Ovary (tissue), 3 donors: ENCODE results near the gene TPO.

Source experiments
- EP300 ChIP-seq: sonication (generic); formaldehyde crosslinking; IDR thresholded peaks from one replicate; pipeline ENCODE4 v1.6.1; 2017; ENCODE audit warnings: antibody characterized with exemption
- TF ChIP-seq, protein P1 (sequence below), 3 donors: fragments of 450-650 bp in 2 of 3; fragments of 200-600 bp in 1 of 3; IDR thresholded peaks; one replicate each; pipeline versions ENCODE4 v1.5.1 to v1.8.0; 2016 to 2022; ENCODE audit warnings: antibody characterized with exemption in 3 of 3, mild to moderate bottlenecking in 1 of 3
- donor health status: DM: no; HTN: no; CAD: no.

GRCh38 chr2:1494257-1494656, 81.0 kb downstream of the TPO start:
- TF ChIP-seq, protein P1, sequence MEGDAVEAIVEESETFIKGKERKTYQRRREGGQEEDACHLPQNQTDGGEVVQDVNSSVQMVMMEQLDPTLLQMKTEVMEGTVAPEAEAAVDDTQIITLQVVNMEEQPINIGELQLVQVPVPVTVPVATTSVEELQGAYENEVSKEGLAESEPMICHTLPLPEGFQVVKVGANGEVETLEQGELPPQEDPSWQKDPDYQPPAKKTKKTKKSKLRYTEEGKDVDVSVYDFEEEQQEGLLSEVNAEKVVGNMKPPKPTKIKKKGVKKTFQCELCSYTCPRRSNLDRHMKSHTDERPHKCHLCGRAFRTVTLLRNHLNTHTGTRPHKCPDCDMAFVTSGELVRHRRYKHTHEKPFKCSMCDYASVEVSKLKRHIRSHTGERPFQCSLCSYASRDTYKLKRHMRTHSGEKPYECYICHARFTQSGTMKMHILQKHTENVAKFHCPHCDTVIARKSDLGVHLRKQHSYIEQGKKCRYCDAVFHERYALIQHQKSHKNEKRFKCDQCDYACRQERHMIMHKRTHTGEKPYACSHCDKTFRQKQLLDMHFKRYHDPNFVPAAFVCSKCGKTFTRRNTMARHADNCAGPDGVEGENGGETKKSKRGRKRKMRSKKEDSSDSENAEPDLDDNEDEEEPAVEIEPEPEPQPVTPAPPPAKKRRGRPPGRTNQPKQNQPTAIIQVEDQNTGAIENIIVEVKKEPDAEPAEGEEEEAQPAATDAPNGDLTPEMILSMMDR (IDR thresholded peaks at IDR 0.05): no peak
- no peak for TF ChIP-seq EP300
